Dermis microvascular lymphatic vessel endothelial cell (primary cell): Measurements from ENCODE around the gene OTUD5. TPM values are rescaled to one million over a fixed set of nuclear protein-coding genes. Genes with fewer than 3 reads are reported as not detected.
"Not testable (repeated sequence)": the region's sequence is repeated elsewhere in the genome, so short reads cannot be mapped to it uniquely, and the experiment has no call there.

Experiments
- DNase-seq, 2 donors: peaks; one replicate each; pipeline versions ENCODE4 v3.0.0 to v3.0.0-alpha.2; 2010; ENCODE audit warnings: low read depth in 2 of 2
- total RNA-seq: library from RNA; depleted of rRNA; stranded (reverse); fragments of >200 nt; gene quantifications from 2 replicates; pipeline ENCODE4 v1.2.1, GENCODE V29; 2014

The OTUD5 gene
- total RNA-seq, 1 donor from 2014 or later: 22.1 TPM

- DNase-seq: no peak
Observed at GRCh38 chrX:48890934-48891401, 66.4 kb downstream of the OTUD5 start.

- DNase-seq: no peak
Observed at GRCh38 chrX:48890296-48890925, 67.0 kb downstream of the OTUD5 start.

- DNase-seq: not testable (repeated sequence)
Observed at GRCh38 chrX:48886586-48886985, 70.8 kb downstream of the OTUD5 start.

- DNase-seq: no peak
Observed at GRCh38 chrX:48883729-48884128, 73.7 kb downstream of the OTUD5 start.

- not testable (repeated sequence) for DNase-seq
Observed at GRCh38 chrX:48876944-48877343, 80.5 kb downstream of the OTUD5 start.

Other genes with a start within 250 kb of the OTUD5 start
- not detected in 2 replicates for gene GLOD5, start 195.9 kb downstream of the OTUD5 start, total RNA-seq
- gene GATA1, start 171.0 kb downstream of the OTUD5 start, total RNA-seq: not detected in 2 replicates
- 17.3 and 26.3 TPM in 2 replicates for gene HDAC6, start 155.5 kb downstream of the OTUD5 start, total RNA-seq
- not detected in 2 replicates for gene ERAS, start 131.1 kb downstream of the OTUD5 start, total RNA-seq
- gene PCSK1N, start 122.0 kb downstream of the OTUD5 start, total RNA-seq: under 0.01 and 0.13 TPM in 2 replicates
- 22.2 and 24.9 TPM in 2 replicates for gene TIMM17B, start 59.8 kb downstream of the OTUD5 start, total RNA-seq
- gene PQBP1, start 59.7 kb downstream of the OTUD5 start, total RNA-seq: 53.9 and 60.2 TPM in 2 replicates
- 8.1 and 15.9 TPM in 2 replicates for gene SLC35A2, start 46.0 kb downstream of the OTUD5 start, total RNA-seq
- gene PIM2, start 38.6 kb downstream of the OTUD5 start, total RNA-seq: 3.3 and 3.9 TPM in 2 replicates
- 0.13 and 0.25 TPM in 2 replicates for gene KCND1, start 14.2 kb upstream of the OTUD5 start, total RNA-seq
- gene GRIPAP1, start 44.7 kb upstream of the OTUD5 start, total RNA-seq: 10.9 and 15.7 TPM in 2 replicates
- gene TFE3, start 85.8 kb upstream of the OTUD5 start, total RNA-seq: 9.5 and 15.6 TPM in 2 replicates
- gene CCDC120, start 101.4 kb upstream of the OTUD5 start, total RNA-seq: 0.39 and 1.6 TPM in 2 replicates
- gene PRAF2, start 116.4 kb upstream of the OTUD5 start, total RNA-seq: 2.8 and 5.4 TPM in 2 replicates
- gene WDR45, start 122.3 kb upstream of the OTUD5 start, total RNA-seq: 16.0 and 18.7 TPM in 2 replicates
- 16.8 and 19.1 TPM in 2 replicates for gene GPKOW, start 166.1 kb upstream of the OTUD5 start, total RNA-seq
- gene MAGIX, start 205.2 kb upstream of the OTUD5 start, total RNA-seq: 0.39 and 0.51 TPM in 2 replicates
- gene PLP2, start 214.3 kb upstream of the OTUD5 start, total RNA-seq: 12.0 and 12.2 TPM in 2 replicates
- 3.0 and 4.4 TPM in 2 replicates for gene PRICKLE3, start 228.8 kb upstream of the OTUD5 start, total RNA-seq
- gene SYP, start 242.6 kb upstream of the OTUD5 start, total RNA-seq: 0.13 TPM in 2 replicates